H4 (cell line): ENCODE results near the gene ZBTB43. TPM values are rescaled to one million over a fixed set of nuclear protein-coding genes. Genes with fewer than 3 reads are reported as not detected.
"Not testable (repeated sequence)": the region's sequence is repeated elsewhere in the genome, so short reads cannot be mapped to it uniquely, and the experiment has no call there.

ENCODE experiments used
- DNase-seq: peaks from one replicate; pipeline ENCODE4 v3.0.0-alpha.2; 2015; ENCODE audit warnings: low spot score
- total RNA-seq: library from RNA; depleted of rRNA; stranded (reverse); fragments of >200 nt; shearing (Covaris generic); gene quantifications from 2 replicates; pipeline ENCODE4 v1.2.3, GENCODE V29; 2014; rRNA removed

The ZBTB43 gene, protein sequence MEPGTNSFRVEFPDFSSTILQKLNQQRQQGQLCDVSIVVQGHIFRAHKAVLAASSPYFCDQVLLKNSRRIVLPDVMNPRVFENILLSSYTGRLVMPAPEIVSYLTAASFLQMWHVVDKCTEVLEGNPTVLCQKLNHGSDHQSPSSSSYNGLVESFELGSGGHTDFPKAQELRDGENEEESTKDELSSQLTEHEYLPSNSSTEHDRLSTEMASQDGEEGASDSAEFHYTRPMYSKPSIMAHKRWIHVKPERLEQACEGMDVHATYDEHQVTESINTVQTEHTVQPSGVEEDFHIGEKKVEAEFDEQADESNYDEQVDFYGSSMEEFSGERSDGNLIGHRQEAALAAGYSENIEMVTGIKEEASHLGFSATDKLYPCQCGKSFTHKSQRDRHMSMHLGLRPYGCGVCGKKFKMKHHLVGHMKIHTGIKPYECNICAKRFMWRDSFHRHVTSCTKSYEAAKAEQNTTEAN
- 4.7 and 5.1 TPM in 2 replicates for total RNA-seq

DNA sequence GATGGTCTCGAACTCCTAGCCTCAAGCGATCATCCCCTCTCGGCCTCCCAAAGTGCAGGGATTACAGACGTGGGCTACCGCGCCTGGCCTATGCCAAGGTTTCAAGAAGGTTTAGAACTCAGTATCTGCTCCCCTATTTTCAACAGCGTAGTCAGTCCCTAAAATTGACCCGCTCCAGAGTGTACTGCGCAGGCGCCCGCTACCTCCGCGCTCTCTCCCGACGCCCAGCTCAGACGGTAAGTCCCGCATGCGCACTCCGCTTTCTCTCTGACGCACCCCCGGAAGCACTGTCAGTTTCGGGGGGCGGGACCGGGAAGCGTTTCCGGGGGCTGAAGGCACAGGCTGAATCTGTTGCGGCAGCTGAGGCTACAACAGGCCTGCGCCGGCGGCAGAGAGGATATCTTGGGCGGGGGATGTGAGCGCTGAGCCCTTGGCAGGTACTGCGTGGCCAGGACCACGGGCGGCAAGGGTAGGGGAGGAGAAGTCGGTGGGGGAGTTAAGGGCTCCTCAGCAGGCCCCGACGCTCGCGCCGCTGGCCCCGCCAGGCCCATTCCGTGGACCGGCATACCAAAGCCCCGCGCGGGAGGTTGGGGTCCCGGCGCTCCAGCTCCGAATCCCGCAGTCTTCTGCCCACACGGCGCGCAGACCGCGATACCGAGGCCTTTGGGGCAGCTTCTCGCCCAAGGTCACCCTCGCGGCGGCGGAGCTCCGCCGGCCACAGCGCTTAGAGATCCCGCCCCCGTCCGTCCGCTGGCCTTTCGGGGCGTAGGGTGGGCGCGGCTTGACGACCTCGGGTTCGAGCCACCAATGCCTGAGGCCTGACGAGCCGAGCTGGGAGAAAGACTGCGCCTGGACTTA, at the start of gene ZBTB43:
ZBTB43 (plus strand) TSS at position 345 of the 858 bp plus-strand sequence. CDS start 27,470 bp downstream, outside the sequence.
- peak; percentile 93 for DNase-seq

DNA sequence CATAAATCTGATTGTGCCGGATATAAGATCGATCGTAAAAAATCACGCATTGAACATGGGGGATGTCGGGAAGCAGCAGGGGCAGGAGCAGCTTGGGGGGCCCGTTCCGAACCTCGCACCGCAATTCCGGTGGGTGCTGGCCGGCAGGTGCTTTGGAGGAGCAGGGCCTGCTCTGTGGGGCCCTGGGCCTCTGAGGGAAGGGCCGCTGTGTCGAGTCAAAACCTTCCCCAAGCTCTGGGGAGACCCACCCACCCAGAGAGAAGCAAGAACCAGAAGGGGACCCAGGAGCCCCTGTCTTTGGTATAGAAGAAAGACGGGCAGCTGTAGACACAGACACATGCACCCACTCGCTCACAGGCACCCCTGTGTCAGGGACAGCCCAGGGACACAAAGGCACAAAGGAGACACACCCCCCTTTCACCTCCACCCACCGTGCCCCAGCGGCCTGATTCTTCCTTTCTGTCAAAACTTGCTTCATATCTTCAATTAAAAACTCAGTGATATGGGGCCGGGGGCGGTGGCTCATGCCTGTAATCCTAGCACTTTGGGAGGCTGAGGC, 49.4 kb upstream of the ZBTB43 start:
- no peak for DNase-seq

DNA sequence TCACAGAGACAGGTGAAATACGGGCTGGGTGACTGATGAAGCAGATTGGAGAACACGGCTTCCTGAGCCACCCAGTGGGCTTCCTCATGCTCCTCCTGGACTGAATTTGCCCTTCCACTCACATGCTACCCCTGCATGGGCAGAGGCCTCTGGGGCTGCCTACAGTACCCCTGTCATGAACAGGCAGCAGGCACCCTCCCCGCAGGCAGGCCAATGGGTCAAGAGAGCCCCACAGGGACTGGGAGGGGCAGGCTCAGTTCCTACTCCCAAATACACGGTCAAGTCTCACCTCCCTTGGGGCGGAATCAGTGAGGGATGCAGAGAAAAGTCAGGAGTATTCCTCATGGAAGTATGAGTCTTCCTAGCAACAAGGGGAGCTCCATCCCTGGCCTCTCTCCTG, 48.6 kb upstream of the ZBTB43 start:
- DNase-seq: no peak

DNA sequence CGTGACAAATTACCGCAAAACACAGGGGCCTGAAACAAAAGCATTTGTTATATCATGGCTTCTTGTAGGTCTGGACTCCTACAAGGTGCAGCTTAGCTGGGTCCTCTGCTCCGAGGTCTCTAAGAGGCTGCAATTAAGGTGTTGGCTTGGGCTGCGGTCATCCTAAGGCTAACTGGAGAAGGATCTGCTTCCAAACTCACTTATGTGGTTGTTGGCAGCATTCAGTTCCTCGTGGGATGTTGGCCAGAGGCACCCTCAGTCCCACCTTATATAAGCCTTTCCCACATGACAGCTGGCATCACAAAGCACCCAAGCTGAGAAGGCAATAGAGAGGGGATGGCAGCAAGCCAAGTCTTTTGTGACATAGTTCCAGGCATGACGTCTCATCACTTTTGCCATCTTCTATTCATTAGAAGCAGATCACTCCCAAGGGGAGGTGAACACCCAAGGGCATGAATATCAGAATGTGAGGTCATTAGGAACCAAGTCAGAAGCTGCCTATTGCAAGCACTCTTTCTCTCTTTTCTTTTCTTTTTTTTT, 47.9 kb upstream of the ZBTB43 start:
- no peak for DNase-seq

DNA sequence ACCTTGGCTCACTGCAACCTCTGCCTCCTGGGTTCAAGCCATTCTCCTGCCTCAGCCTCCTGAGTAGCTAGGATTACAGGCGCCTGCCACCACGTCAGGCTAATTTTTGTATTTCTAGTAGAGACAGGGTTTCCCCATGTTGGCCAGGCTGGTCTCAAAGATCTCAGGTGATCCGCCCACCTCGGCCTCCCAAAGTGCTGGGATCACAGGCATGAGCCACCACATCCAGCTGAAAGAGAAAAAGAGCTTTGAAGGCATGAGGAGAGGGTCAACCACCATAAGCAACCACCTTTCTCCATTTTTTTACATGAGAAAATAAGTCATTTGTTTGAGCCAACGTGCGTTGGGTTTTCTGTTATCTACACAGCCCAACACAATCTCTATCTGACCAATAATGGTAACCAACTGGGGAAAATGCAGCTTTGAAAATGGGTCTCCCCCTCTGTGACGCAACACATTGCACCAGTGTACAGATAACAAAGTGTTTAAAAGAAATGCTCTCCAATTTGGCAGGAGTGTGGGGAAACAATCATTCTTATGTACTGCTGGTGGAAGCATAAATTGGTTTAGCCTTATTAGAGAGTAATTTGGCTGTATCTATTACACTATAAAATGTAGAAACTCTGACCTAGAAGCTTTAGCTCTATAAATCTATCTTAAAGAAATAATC, 45.8 kb upstream of the ZBTB43 start:
- no peak for DNase-seq

DNA sequence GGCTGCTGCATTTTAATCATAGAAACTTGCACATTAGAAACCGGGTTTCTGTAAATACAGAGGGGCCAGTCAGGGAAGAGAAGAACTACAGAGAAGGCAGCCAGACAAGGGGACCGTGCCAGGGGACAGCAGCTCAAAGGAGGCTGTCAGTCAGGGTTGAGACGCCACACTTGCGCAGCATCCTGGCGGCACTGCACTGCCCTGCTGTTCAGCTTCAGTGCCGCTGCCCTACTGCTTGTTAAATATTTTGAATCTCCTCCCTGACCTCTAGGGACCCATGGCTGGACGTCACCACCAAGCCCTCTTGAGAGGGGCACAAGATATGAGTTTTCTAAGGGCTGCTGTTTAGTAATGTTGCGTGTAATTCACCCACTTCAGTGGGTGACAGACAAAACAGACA, 43.6 kb upstream of the ZBTB43 start:
- no peak for DNase-seq

DNA sequence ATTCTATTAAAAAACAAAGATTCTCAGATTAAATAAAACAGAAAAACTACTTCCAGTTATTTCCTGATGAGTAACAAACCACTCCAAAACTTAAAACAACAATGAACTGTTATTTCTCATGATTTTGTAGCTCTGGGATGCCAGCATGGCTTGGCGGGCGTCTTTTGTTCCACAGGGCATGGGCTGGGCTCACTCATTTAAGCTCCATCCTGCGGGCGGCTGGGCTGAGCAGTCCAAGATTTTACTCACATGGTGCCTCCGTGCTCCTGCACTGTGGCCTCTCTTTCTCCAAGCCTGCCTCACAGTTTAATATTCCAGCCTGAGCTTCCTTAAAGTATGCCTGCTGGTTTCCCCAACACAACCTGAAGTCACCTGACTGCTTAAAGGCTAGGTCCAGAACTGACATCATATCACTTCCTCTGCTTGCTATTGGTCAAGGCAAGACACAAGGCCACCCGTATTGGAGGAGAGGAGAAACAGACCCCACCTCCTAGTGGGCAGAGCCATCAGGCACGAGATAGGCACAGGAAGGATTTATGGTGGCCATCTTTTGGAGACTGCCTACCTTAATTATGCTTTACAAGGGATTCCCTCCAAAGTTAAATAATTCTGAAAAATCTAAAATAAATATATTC, 41.6 kb upstream of the ZBTB43 start:
- peak; percentile 95 for DNase-seq

DNA sequence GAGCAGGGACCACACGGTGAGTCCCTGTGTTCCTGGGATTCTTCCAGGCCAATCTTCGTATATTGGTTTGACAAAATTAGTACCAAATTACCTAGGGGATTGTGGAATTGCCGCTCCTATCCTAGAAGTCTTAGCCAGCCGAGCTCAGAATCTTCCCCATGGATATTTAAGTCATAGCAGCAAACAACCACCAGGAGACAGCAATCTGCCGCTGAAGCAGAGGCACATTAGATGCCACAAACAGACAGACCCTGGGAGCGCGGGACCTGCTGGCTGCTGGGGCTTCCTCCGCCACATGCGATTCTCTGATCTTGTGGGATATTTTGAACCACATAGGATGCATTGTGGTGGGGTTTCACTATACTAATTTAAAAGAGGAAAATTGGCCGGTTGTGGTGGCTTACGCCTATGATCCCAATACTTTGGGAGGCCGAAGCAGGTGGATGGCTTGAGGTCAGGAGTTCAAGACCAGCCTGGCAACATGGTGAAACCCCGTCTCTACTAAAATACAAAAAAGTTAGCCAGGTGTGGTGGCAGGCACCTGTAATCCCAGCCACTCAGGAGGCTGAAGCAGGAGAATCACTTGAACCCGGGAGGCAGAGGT, 31.7 kb upstream of the ZBTB43 start:
- no peak for DNase-seq

DNA sequence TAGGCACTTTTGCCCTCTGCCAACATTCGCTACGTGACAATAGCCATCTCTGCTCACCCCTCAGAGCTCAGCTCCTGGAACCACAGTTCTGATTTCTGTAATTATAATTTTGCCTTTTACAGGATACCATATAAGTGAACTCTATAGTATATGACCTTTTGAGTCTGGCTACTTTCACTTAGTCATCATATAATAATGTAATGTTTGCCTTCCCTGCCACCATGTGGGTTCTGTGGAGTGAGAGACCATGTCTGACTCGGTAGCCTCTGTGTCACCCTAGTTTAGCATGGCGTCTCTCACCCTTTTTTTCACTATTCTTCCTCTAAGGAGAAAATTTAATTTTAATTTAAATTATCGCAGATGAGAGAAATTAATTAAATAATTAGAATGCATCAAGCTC, 28.9 kb upstream of the ZBTB43 start:
- no peak for DNase-seq

DNA sequence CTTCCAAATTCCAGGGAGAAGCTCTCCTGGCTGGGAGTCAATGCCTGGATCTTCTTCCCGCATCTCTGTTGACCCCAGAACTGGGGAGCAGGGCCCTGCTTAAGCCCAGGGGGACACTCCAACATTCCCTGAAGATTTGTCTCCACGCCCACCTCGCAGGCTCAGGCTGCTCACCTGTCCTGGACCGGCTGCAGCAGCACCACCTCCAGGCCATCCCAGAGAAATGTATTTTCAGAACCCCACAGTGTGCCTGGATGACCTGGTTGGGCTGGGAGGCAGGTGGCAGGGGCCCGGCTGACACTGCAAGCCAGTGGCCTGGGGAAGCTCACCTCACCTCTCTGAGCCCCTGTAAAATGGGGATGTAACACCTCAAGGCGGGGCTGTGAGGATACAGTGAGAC, 27.1 kb upstream of the ZBTB43 start:
- no peak for DNase-seq

DNA sequence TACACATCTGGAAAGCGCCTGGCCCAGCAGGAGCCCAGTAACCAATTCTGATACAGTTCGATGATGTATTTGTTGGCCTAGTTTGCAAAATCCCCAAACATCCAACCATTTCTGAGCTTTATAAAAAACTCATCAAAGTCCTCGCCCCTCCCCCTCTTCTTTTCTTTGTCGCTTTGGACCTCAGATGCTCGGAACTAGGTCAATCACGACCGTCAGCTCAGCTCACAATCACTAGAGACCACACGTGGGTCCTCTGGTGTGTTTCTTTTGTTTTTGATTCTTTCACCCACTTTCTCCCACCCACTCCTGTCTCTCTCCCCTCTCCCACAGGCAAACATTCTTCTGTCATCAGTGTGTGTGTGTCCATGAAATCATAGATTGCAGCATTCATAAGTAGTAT, 26.7 kb upstream of the ZBTB43 start:
- DNase-seq: no peak

DNA sequence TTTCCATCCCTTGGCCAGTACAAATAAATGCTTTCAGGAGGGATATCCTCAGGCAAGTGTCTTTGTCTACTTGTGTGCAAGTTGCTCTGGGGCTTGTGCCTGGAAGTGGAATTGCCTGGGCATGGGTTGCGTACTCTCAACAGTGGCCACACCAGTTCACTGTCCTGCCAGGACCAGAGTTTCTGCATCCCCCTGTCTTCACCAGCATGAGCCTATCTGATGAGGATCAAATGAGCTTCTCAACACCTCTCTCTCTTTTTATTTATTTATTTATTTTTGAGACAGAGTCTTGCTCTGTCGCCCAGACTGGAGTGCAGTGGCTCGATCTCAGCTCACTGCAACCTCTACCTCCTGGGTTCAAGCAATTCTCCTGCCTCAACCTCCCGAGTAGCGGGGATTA, 26.1 kb upstream of the ZBTB43 start:
- DNase-seq: not testable (repeated sequence)

DNA sequence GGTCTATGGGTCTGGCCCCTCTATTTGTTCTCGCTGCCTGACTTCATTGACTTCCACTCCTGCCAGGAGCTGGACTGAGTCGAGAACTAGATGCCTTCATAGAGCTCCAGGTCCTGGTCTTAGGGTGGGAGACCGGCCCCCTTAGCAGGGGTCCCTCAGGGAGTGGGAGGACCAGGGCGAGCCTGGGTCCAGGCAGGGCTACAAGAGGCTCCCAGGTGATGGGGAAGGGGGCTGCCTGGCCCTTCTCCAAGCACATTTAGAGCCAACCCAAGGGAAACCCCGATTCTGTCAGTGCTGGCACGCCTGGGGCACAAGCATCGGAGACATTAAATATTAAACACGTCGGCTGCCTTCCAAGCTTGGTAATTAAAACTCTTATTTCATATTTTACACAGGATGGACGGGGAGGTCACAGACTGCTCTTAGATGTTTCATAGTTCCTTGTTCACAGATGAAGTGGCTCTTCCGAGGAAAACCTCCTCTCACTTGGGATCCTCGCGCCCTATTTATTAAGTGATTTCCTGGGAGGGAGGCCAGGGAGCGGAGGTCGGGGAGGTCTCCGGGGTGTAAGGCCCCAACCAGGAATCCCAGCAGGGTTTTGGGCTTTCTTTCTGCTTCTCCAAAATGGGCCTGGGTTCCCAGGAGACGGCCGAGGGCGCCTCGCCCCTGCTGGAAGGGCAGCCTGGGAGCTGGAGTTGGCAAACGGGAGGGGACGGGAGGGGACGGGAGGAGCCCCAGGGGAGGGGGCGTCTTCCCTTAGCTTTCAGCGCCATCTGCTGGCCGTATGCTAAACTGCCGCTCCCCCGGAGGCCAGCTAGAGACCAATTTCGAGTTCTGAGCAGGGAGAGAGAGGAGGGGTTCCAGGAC, 23.4 kb upstream of the ZBTB43 start:
- peak; percentile 68 for DNase-seq

DNA sequence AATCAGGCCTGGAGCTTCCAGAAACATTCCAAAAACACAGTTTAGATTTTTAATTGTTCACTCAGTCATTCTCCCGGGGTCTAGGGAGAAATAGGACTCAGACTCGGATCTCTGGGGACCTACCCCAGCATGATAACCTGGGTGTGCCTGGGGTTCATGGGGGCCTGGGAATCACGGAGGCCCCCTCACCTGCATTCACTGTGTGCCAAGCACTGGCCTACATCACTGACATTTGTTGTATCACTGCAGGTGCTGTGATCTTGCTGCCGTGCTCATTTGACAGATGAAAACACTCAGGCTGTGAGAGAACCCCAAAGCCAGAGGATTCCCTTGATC, 22.8 kb upstream of the ZBTB43 start:
- no peak for DNase-seq

DNA sequence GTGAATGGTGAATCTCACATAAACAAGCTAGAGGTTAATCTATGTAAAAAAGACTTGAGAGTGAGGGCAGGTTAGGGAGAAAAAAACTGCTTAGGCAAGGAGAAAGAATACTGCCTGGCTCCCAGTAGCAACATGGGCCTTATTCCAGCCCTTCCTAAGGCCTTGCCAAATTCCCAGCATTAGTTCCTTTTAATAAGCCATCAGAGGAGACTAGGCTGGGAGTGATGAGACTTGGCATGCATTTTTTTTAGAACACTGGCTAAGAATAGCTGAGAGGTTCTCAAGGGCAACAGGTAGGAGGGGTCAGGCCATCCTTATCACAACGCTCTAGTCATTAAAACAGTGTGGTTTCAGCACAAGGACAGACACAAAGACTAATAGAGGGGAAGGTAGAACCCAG, 20.9 kb upstream of the ZBTB43 start:
- DNase-seq: no peak

DNA sequence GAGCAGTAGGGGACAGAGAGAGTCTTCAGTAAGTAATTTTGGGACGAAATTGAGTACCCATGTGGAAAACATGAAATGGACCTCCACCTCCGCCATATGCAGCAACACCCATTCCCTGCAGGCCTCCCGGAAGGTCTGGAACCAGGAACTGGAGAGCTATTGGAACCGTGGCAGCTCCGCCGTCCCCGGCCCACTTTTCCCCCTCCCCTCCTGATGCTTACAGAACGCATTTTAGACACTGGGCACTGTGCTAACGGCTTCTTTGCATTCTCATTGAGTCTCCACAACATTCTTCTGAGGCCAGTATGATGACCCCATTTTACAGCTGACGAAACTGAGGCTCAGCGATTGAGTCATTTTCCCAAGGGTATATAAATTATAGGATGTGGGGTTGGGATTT, 20.4 kb upstream of the ZBTB43 start:
- DNase-seq: no peak

DNA sequence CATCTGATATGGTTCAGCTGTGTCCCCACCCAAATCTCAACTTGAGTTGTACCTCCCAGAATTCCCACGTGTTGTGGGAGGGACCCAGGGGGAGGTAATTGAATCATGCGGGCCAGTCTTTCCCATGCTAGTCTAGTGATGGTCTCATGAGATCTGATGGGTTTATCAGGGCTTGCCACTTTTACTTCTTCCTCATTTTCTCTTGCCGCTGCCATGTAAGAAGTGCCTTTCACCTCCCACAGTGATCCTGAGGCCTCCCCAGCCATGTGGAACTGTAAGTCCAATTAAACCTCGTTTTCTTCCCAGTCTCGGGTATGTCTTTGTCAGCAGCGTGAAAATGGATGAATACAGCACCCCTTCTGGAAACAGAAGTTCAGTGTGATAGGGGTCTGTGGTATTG, 20.0 kb upstream of the ZBTB43 start:
- DNase-seq: not testable (repeated sequence)

DNA sequence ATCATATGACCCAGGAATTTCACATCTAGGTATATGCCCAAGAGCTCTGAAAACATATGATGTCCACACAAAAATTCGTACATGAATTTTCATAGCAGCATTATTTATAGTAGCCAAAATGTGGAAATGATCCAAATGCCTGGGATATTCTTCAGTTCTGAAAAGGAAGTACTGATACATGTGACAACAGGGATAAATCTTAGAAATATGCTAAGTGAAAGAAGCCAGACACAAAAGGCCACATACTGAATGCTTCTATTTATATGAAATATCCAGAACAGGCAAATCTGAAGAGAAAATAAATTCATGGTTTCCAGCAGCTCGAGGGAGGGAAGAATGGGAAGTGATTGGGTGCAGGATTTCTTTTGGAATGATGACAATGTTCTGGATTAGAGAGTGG, 16.8 kb upstream of the ZBTB43 start:
- DNase-seq: no peak

DNA sequence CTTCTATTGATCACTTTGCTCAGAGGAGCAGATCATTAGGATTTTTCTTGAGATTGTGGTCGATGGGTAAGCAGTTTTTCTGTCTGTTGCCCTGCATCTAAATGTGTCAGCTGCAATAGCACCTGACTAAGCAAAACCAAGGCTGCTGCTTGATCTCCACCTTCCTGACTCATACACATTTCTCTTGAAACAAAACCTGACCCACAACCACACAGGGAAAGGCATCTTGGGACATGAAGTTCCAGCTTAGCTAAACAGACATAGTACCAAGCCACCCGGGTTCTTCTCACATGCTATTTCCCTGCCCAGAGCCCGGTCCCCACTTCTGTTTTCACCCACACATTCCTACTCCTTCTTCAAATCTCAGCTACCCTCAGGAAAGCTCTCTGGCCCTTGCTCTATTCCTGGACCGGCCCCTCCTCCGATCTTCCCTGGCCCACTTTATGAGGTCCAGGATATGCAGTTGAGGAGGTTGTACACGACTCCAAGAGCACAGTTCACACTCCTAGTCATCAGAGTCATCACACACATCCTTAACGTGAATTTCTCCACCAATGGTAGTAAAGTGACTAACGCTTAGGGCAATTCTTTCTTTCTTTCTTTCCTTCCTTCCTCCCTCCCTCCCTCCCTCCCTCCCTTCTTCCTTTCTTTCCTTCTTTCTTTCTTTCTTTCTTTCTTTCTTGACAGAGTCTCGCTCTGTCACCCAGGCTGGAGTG, 16.0 kb upstream of the ZBTB43 start:
- DNase-seq: peak; percentile 81
